Right lobe of liver (tissue), 4 donors: ENCODE measurements around the gene FARS2.

ENCODE experiments used
- POLR2A ChIP-seq: fragments of 450-650 bp; IDR thresholded peaks from one replicate; pipeline ENCODE4 v1.6.1; 2017; ENCODE audit warnings: antibody characterized with exemption, mild to moderate bottlenecking
- TF ChIP-seq, protein P1 (sequence below), 4 donors: fragments of 200-600 bp in 3 of 4; fragments of 450-650 bp in 1 of 4; IDR thresholded peaks; one replicate each; pipeline versions ENCODE4 v1.5.1 to v1.8.0; 2016 to 2022; ENCODE audit warnings: antibody characterized with exemption in 4 of 4, mild to moderate bottlenecking in 2 of 4
- donor health status: DM: no; HTN: no; CAD: no.
- donor health status: DM: no; HTN: no; CAD: no.
- donor health status: DM: no; HTN: yes; CAD: no.

DNA sequence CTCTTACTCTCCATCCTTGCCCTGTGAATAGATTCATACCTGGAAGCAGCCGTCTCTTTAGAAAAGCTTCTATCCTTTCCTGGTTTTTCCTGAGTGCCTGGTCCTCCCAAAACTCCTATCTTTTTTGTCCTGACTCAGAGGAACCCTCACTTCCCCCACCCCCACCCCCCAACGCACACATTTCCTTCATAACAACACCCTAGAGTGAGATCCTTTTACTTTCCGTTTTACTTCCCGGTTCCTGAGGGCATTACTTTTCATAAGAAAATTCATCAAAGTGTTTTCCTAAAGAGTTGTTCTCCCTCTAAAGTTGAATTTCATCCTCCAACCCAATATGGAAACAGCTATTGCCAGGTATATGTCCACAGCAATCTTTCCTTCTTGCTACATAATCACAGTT, 418.4 kb downstream of the FARS2 start:
- TF ChIP-seq, protein P1, sequence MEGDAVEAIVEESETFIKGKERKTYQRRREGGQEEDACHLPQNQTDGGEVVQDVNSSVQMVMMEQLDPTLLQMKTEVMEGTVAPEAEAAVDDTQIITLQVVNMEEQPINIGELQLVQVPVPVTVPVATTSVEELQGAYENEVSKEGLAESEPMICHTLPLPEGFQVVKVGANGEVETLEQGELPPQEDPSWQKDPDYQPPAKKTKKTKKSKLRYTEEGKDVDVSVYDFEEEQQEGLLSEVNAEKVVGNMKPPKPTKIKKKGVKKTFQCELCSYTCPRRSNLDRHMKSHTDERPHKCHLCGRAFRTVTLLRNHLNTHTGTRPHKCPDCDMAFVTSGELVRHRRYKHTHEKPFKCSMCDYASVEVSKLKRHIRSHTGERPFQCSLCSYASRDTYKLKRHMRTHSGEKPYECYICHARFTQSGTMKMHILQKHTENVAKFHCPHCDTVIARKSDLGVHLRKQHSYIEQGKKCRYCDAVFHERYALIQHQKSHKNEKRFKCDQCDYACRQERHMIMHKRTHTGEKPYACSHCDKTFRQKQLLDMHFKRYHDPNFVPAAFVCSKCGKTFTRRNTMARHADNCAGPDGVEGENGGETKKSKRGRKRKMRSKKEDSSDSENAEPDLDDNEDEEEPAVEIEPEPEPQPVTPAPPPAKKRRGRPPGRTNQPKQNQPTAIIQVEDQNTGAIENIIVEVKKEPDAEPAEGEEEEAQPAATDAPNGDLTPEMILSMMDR (IDR thresholded peaks at IDR 0.05), result no peak
- TF ChIP-seq POLR2A, result no peak
